Ovary (tissue), 9 donors: Measurements from ENCODE around the gene DOHH. TPM values are rescaled to one million over a fixed set of nuclear protein-coding genes. Genes with fewer than 3 reads are reported as not detected.

Source experiments
- DNase-seq, 5 donors: peaks; one replicate each; pipeline ENCODE4 v3.0.0-alpha.2; 2019 to 2020
- H3K27ac ChIP-seq, 2 donors: fragments of 200-600 bp; one replicate each; pipeline versions ENCODE4 v1.5.1 to v1.8.0; 2019 to 2022
- H3K27me3 ChIP-seq: fragments of 200-600 bp; one replicate; pipeline ENCODE4 v1.8.0; 2022
- H3K36me3 ChIP-seq: fragments of 200-600 bp; sonication (generic); one replicate; pipeline ENCODE4 v1.5.1; 2019
- H3K4me1 ChIP-seq: one replicate; pipeline ENCODE4 v1.8.1; 2013; ENCODE audit warnings: mild to moderate bottlenecking, moderate library complexity; ENCODE audit not compliant: insufficient read depth
- H3K4me3 ChIP-seq: fragments of 200-600 bp; sonication (generic); one replicate; pipeline ENCODE4 v1.5.1; 2017
- H3K9me3 ChIP-seq, 2 donors: fragments of 200-600 bp in 1 of 2; sonication (generic) in 1 of 2; one replicate each; pipeline versions ENCODE4 v1.5.1 to v1.8.1; 2013 to 2019; ENCODE audit warnings: mild to moderate bottlenecking in 1 of 2, moderate library complexity in 1 of 2
- EP300 ChIP-seq: sonication (generic); formaldehyde crosslinking; IDR thresholded peaks from one replicate; pipeline ENCODE4 v1.6.1; 2017; ENCODE audit warnings: antibody characterized with exemption
- POLR2A ChIP-seq: fragments of 450-650 bp; IDR thresholded peaks from one replicate; pipeline ENCODE4 v1.6.1; 2017; ENCODE audit warnings: antibody characterized with exemption, mild to moderate bottlenecking, moderate library complexity
- WGBS, 3 donors: extraction: QIAGEN DNeasy Blood & Tissue Kit in 1 of 3; methylation state at CpG; one replicate each; pipeline versions ENCODE4 v1.1.5 to v1.1.7; 2013 to 2017; 5-methylcytosine and 5-hydroxymethylcytosine counted together
- intact Hi-C, 4 donors: fragments of 100-400 bp; cut with DNase I; formaldehyde crosslinking; loops; one replicate each; pipeline versions ENCODE4 v1.11.0 to v1.15.1; 2022 to 2023
- polyA plus RNA-seq, 2 donors: library from polyadenylated mRNA; stranded (reverse); fragments of 200-250 nt in 1 of 2; fragments of 350-450 nt in 1 of 2; fragmentation: Illumina TruSeq in 1 of 2; extraction: RNeasy Lipid Tissue Mini Kit (QIAGEN cat#74804) in 1 of 2; gene quantifications; one replicate each; pipeline ENCODE4 v1.2.3, GENCODE V29; 2013 to 2014
- small RNA-seq: library from RNA; depleted of rRNA; stranded (forward); fragments of <200 nt; gene quantifications from one replicate; pipeline ENCODE3, GENCODE V24; 2016
- total RNA-seq, 7 donors: library from RNA; depleted of rRNA in 2 of 7; stranded (reverse); fragments of >200 nt in 2 of 7; fragmentation: NEBNext Ultra II Directional in 3 of 7; extraction: Animal tissue kit (Norgen Biotek cat#: 25700) in 3 of 7; gene quantifications; one replicate each; pipeline versions ENCODE4 v1.1.0 to v1.2.4, GENCODE V29; 2016 to 2023
- TF ChIP-seq, protein P1 (sequence below), 3 donors: fragments of 450-650 bp in 2 of 3; fragments of 200-600 bp in 1 of 3; IDR thresholded peaks; one replicate each; pipeline versions ENCODE4 v1.5.1 to v1.8.0; 2016 to 2022; ENCODE audit warnings: antibody characterized with exemption in 3 of 3, mild to moderate bottlenecking in 1 of 3
- donor health status: DM: no; HTN: no; CAD: no; lungs with moderate emphysema.
- donor health status: DM: no; HTN: no; CAD: no.
- donor health status: Bipolar disorder and iron deficiency.
- donor health status: DM: yes; HTN: yes; CAD: no.
- donor health status: DM: no; HTN: no; CAD: no.
- donor health status: DM: yes; HTN: yes; CAD: no.

Gene DOHH
- total and polyA plus RNA-seq, 9 donors = 7.1 to 14.5 (median 8.5) TPM; not detected in 1

DNA sequence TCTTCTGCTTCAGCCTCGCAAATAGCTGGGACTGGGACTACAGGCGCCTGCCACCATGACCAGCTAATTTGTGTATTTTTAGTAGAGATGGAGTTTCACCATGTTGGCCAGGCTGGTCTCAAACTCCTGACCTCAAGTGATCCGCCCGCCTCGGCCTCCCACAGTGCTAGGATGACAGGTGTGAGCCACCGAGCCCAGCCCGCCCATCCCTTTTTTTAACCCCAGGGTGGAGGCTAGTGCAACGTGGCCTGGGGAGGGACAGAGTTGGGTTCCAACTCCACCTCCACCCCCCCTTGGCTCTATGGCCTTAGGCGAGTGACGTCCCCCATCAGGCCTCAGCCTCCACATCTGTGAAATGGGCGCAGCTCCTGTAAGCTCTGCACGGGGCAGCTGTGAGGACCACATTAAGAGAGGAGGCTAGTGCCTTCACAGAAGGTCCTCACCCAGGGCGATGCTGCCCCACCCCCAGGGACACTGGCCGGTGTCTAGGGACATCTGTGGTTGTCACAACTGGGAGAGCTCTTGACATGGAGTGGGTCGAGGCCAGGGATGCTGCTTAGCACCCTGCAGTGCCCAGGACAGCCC, 57.9 kb downstream of the DOHH start:
- DNase-seq = no peak
- WGBS, 3 donors = 90 to 93% (median 92%) methylated on average over 14 to 15 of the region's 15 CpGs
- no peaks in the 10 kb centered on the region for H3K27me3 ChIP-seq
- peaks cover 1% of the 10 kb centered on the region for H3K4me1 ChIP-seq
- H3K36me3 ChIP-seq = no peaks in the 10 kb centered on the region
- no peak for TF ChIP-seq EP300
- TF ChIP-seq POLR2A = no peak
- TF ChIP-seq, protein P1, sequence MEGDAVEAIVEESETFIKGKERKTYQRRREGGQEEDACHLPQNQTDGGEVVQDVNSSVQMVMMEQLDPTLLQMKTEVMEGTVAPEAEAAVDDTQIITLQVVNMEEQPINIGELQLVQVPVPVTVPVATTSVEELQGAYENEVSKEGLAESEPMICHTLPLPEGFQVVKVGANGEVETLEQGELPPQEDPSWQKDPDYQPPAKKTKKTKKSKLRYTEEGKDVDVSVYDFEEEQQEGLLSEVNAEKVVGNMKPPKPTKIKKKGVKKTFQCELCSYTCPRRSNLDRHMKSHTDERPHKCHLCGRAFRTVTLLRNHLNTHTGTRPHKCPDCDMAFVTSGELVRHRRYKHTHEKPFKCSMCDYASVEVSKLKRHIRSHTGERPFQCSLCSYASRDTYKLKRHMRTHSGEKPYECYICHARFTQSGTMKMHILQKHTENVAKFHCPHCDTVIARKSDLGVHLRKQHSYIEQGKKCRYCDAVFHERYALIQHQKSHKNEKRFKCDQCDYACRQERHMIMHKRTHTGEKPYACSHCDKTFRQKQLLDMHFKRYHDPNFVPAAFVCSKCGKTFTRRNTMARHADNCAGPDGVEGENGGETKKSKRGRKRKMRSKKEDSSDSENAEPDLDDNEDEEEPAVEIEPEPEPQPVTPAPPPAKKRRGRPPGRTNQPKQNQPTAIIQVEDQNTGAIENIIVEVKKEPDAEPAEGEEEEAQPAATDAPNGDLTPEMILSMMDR (IDR thresholded peaks at IDR 0.05) = no peak
- intact Hi-C loops = no loop called here
- no peaks in the 10 kb centered on the region for H3K9me3 ChIP-seq
- no peak overlapping the region for H3K4me3 ChIP-seq
- no peak overlapping the region for H3K27ac ChIP-seq

DNA sequence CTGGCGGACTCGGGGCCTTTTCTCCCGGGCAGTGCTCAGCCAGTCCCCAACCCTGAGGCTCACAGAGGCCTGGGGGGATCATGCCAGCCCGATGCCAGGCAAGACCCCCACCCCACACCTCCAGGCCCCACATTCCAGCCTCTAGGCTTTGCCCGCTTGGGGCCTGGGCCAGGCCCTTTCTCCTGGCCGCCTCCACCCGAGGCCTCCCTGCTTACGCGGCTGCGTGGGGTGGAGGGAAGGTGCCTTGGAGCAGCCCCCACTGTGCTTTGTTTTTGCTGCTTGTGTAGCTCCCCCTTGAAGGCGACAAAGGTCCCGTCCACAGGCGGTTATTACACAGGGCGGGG, 58.5 kb downstream of the DOHH start:
- H3K4me1 ChIP-seq = peaks cover 1% of the 10 kb centered on the region
- H3K4me3 ChIP-seq = no peak overlapping the region
- no peak overlapping the region for H3K27ac ChIP-seq
- WGBS, 3 donors = 64 to 74% (median 69%) methylated on average over 14 of the region's 14 CpGs
- H3K36me3 ChIP-seq = no peaks in the 10 kb centered on the region
- H3K9me3 ChIP-seq = no peaks in the 10 kb centered on the region
- no peaks in the 10 kb centered on the region for H3K27me3 ChIP-seq
- intact Hi-C loops = no loop called here
- DNase-seq = no peak
- TF ChIP-seq, protein P1 (IDR thresholded peaks at IDR 0.05) = no peak
- TF ChIP-seq POLR2A = no peak
- no peak for TF ChIP-seq EP300

DNA sequence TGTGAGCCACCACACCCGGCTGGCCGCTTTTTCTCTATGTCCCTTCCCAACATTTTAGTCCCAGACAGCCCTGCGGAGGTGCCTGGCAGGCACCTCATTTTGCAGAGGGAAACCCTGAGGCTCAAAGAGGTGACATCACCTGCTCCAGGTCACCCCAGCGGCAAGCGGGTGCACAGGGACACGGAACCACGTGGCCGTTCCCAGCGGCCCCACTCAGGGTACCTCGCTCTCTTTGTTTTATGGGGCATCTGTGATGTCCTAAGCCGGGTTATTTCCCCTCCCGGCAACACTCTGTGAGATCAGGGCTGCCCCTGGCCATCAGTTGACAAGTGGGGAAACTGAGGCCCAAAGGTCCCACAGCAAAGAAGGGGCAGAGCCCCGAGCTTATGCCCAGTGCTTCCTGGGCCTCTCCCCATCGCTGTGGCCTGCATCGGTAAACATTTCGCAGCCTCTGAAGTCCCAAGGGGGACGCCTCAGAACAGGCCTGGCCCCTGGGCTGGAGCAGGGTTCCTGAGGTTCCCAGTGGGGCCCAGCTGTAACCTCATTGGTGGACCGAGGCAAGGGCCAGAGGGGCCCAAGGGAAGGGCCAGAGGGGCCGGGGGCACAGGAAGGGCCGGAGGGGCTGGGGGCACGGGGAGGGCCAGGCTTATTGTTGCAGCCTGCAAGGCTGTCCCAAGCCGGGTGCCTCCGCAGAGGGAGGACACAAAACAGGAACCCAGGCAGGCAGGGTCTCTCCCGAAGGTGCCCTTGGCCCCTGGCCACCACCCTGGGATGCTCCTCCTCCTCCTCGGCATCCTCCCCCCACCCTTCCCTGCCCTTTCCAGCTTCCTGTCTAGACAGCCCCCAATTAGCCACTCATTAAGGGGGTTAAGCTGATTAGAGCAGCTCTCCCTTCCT, 59.1 kb downstream of the DOHH start:
- 74 to 79% (median 75%) methylated on average over 25 of the region's 25 CpGs for WGBS, 3 donors
- intact Hi-C loops = no loop called here
- Histone ChIP-seq H3K27me3 (no peaks in the 10 kb centered on the region), H3K4me1 (peaks cover 1% of the 10 kb centered on the region), H3K4me3 (no peak overlapping the region), H3K27ac (no peak overlapping the region), H3K9me3 (no peaks in the 10 kb centered on the region), H3K36me3 (no peaks in the 10 kb centered on the region)
- DNase-seq = no peak
- TF ChIP-seq EP300 = no peak
- TF ChIP-seq, protein P1 (IDR thresholded peaks at IDR 0.05) = no peak
- TF ChIP-seq POLR2A = no peak

Small RNA genes within 50 kb of the gene (small RNA-seq; reads per million reads assigned to genes)
- gene RF00212 = not detected

Other genes with a start within 250 kb of the DOHH start
- gene NFIC, start 134.1 kb downstream of the DOHH start, total RNA-seq = 100 to 1,000 TPM in 5 of 7 donors, 10 to 100 TPM in 2; 62.0 to 345 (median 283) TPM
- 10 to 100 TPM; 31.9 to 71.1 TPM for gene NFIC, start 134.1 kb downstream of the DOHH start, polyA plus RNA-seq
- gene SMIM24, start 20.1 kb downstream of the DOHH start, total RNA-seq = 1 to 10 TPM in 2 of 7 donors, under 1 TPM in 2, not detected in 3; 0.30 to 2.6 (median 1.5) TPM
- gene SMIM24, start 20.1 kb downstream of the DOHH start, polyA plus RNA-seq = 1 to 10 TPM in 1 of 2 donors, under 1 TPM in 1; 0.10 to 1.2 TPM
- gene SMIM44, start 17.2 kb downstream of the DOHH start, total RNA-seq = under 1 TPM in 1 of 7 donors, not detected in 6; 0.92 TPM
- not detected for gene SMIM44, start 17.2 kb downstream of the DOHH start, polyA plus RNA-seq
- 10 to 100 TPM; 20.6 to 54.9 (median 49.3) TPM for gene FZR1, start 5.6 kb upstream of the DOHH start, total RNA-seq
- 10 to 100 TPM in 1 of 2 donors, 1 to 10 TPM in 1; 3.9 to 33.5 TPM for gene FZR1, start 5.6 kb upstream of the DOHH start, polyA plus RNA-seq
- 1 to 10 TPM in 6 of 7 donors, not detected in 1; 1.2 to 5.6 (median 3.8) TPM for gene TEKTIP1, start 38.5 kb upstream of the DOHH start, total RNA-seq
- under 1 TPM in 1 of 2 donors, not detected in 1; 0.54 TPM for gene TEKTIP1, start 38.5 kb upstream of the DOHH start, polyA plus RNA-seq
- 100 to 1,000 TPM in 1 of 7 donors, 10 to 100 TPM in 6; 19.2 to 104 (median 36.9) TPM for gene MFSD12, start 56.9 kb upstream of the DOHH start, total RNA-seq
- 10 to 100 TPM; 17.4 to 21.1 TPM for gene MFSD12, start 56.9 kb upstream of the DOHH start, polyA plus RNA-seq
- gene HMG20B, start 72.3 kb upstream of the DOHH start, total RNA-seq = 100 to 1,000 TPM in 1 of 7 donors, 10 to 100 TPM in 6; 44.5 to 109 (median 60.3) TPM
- 10 to 100 TPM; 33.2 to 71.0 TPM for gene HMG20B, start 72.3 kb upstream of the DOHH start, polyA plus RNA-seq
- gene GIPC3, start 84.8 kb upstream of the DOHH start, total RNA-seq = under 1 TPM; 0.11 to 0.66 (median 0.35) TPM
- 1 to 10 TPM in 1 of 2 donors, under 1 TPM in 1; 0.52 to 3.3 TPM for gene GIPC3, start 84.8 kb upstream of the DOHH start, polyA plus RNA-seq
- gene TBXA2R, start 106.2 kb upstream of the DOHH start, total RNA-seq = 1 to 10 TPM; 1.1 to 3.7 (median 1.8) TPM
- gene TBXA2R, start 106.2 kb upstream of the DOHH start, polyA plus RNA-seq = 1 to 10 TPM; 1.3 to 1.5 TPM
- gene CACTIN, start 126.1 kb upstream of the DOHH start, total RNA-seq = 10 to 100 TPM; 19.2 to 39.1 (median 34.3) TPM
- gene CACTIN, start 126.1 kb upstream of the DOHH start, polyA plus RNA-seq = 10 to 100 TPM in 1 of 2 donors, 1 to 10 TPM in 1; 2.7 to 28.8 TPM
- 10 to 100 TPM; 11.3 to 41.7 (median 32.9) TPM for gene PIP5K1C, start 199.8 kb upstream of the DOHH start, total RNA-seq
- 10 to 100 TPM in 1 of 2 donors, 1 to 10 TPM in 1; 6.0 to 23.3 TPM for gene PIP5K1C, start 199.8 kb upstream of the DOHH start, polyA plus RNA-seq
- gene TJP3, start 207.7 kb upstream of the DOHH start, total RNA-seq = 10 to 100 TPM in 1 of 7 donors, 1 to 10 TPM in 3, under 1 TPM in 2, not detected in 1; 0.18 to 24.4 (median 3.0) TPM
- gene TJP3, start 207.7 kb upstream of the DOHH start, polyA plus RNA-seq = under 1 TPM in 1 of 2 donors, not detected in 1; 0.46 TPM